A172 (cell line): ENCODE data around the gene MUC3A. TPM values are rescaled to one million over a fixed set of nuclear protein-coding genes. Genes with fewer than 3 reads are reported as not detected.
"Not testable (repeated sequence)": the region's sequence is repeated elsewhere in the genome, so short reads cannot be mapped to it uniquely, and the experiment has no call there.

Source experiments
- DNase-seq: peaks from one replicate; pipeline ENCODE4 v3.0.0-alpha.2; 2015; ENCODE audit warnings: low spot score
- total RNA-seq: library from RNA; depleted of rRNA; stranded (reverse); fragments of >200 nt; shearing (Covaris generic); gene quantifications from 2 replicates; pipeline ENCODE4 v1.2.3, GENCODE V29; 2014

MUC3A gene
- total RNA-seq, 1 experiment from 2014 or later, result not detected

GRCh38 chr7:100969066-100969615, 19.8 kb downstream of the MUC3A start, which contains the start of gene MUC12:
Gene MUC12 (plus strand): TSS chr7:100969565. CDS start chr7:100969623, 58 bp downstream.
- no peak for DNase-seq

DNA sequence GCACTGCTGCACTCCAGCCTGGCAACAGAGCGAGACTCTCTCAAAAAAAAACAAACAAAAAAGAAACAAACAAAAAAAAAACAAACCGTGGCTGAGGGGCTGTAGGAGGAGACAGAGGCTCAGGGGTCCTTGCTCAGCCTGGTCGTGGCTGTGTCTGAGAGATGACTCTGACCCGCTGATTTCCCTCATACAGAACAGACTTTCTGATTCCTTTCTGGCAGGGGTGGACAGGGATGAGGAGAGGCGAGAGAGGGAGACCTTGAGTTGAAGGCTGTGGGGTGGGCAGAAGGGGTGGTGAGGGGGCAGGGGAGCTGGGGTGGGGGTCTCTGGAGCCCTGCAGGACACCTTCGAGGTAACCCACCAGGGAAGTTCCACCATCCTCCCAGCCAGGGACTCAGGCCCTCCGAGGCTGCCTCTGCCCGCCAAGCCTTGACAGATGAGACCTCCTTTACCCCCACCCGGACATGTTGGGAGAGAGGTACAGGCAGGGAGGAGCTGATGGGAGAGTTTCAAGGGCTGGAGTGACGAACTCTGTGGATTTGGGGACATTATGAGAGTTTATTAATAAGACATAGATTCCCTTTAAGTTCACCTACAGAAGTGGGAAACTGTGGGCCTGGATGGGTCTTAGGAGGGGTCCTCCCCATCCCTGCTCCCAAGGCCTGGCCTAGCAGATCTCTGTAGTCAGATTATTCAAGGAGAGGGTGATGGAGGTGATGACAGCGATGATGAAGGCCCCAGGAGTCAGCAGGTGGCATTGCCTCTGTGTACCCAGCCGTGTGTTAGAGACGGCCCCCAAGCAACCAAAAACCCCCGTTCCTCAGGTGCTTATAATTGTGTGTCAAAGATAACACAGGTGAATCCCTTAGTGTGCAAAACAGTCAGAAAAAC, 22.0 kb downstream of the MUC3A start:
- DNase-seq, result no peak

- DNase-seq, result no peak
Measured at GRCh38 chr7:100972002-100972347, 22.6 kb downstream of the MUC3A start.

DNA sequence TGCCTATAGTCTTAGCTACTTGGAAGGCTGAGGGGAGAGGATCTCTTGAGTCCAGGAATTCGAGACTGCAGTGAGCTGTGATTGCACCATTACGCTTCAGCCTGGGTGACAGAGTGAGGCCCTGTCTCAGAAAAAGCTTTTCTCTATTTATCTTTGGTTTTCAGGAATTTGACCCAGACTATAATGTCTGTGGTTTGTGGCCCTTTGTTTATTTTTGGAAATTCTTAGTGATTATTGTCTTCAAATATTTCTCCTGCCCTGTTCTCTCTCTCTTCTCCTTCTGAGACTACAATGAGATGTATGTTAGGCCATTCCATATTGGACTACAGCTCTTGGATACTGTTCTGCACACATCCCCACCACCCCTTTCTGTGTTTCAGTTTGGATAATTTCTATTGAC, 24.7 kb downstream of the MUC3A start:
- peak; percentile 66 for DNase-seq

DNA sequence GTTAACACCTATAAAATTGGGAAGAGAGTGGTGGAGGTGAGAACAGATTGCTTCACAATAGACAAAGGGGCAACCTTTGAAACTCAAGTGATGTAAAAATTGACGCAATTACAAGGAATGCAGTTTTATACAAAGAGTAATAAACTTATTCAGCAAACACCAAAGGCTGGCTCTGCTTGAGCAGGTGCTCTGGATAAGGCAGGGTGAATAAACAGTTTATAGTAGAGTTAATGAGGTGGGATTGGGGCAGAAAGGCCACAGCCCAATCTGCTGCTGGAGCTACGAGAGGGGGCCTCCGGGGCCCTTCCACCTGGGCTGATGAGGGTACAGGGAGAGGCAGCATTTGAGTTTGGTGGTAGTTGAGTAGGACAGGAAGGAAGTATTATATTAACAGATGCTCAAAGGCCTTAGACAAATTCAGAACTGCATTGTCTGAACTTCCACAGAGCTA, 26.1 kb downstream of the MUC3A start:
- no peak for DNase-seq

DNA sequence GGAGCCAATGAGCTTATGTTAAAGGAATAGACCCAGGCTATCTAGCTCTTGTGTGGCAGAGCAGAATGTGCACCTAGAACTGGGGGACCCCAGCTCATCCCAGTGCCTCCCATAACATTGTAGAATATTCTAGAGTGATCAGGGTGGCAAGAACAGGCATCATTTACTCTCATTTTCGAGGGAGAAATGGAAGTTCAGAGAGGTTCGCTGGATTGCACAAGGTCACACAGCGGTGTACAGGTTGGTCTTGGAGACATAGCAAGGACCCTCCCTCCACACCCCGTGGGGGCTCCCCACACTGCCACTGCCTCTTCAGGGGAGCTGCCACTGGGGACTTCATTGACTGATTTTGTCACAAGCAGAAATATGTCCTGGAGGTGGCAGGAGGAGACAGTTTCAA, 29.0 kb downstream of the MUC3A start:
- no peak for DNase-seq

DNA sequence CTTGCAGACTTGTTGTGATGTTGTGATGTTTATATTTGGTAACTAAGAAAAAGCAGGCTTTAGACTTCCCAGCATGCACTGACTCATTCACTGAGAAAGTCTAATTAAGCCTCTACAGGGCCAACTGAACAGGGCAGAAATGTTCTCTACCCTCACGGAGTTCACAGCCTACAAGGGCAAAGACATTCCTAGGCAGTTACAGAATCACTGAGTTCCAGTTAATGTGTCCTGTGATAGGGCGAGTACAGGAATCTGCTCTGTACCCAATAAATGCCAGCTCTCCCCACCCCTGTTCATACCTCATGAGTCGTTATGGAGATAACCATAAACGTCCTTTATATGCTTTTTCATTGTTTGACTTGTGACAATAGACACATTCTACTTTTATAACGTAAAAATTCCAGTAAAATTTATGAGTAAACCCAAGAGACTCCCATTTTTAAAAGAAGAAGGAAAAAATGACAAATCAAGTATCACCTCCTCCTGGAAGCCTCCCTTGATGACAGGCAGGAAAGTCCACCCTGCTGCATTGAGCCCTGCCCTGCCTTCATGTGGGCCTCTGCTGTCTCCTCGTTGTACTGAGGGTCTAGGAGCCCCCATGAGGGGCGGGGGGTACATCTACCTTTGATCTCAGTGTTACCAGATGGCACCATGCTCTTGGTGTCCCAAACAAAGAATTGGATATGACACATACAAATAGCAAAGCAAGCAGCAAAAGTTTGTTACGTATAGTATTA, 34.3 kb downstream of the MUC3A start:
- peak; percentile 90 for DNase-seq

DNA sequence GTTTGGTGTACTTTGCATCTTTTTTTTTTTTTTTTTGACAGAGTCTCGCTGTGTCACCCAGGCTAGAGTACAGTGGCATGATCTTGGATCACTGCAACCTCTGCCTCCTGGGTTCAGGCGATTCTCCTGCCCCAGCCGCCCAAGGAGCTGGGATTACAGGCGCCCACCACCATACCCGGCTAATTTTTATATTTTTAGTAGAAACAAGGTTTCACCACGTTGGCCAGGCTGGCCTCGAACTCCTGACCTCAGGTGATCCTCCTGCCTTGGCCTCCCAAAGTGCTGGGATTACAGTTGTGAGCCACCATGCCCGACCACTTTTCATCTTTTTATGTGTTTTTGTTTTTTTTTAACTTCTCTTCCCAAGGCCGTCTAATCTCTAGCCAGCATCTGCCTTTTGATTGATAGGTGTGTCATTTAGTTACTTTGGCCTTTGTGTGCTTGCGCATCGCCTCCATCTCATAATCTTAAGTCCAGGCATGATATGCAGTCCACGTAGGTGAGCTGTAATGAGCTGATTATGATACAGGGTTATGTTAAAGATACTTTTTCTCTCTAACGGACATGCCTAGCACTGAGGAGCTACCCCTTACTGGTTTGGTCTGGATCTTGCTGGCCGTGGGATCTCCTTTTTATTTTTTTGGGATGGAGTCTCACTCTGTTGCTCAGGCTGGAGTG, 35.0 kb downstream of the MUC3A start:
- not testable (repeated sequence) for DNase-seq

- peak; percentile 78 for DNase-seq
Measured at GRCh38 chr7:100985033-100985797, 35.9 kb downstream of the MUC3A start.

- DNase-seq, result no peak
Measured at GRCh38 chr7:100991631-100992030, 42.3 kb downstream of the MUC3A start.

GRCh38 chr7:100992280-100992679, 42.9 kb downstream of the MUC3A start:
- not testable (repeated sequence) for DNase-seq

DNA sequence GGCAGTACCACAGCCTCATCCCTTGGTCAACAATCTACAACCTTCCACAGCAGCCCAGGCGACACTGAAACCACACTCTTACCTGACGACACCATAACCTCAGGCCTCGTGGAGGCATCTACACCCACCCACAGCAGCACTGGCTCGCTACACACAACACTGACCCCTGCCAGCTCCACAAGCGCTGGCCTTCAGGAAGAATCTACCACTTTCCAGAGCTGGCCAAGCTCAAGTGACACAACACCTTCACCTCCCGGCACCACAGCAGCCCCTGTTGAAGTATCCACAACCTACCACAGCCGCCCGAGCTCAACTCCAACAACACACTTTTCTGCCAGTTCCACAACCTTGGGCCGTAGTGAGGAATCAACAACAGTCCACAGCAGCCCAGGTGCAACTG, 45.3 kb downstream of the MUC3A start:
- not testable (repeated sequence) for DNase-seq

DNA sequence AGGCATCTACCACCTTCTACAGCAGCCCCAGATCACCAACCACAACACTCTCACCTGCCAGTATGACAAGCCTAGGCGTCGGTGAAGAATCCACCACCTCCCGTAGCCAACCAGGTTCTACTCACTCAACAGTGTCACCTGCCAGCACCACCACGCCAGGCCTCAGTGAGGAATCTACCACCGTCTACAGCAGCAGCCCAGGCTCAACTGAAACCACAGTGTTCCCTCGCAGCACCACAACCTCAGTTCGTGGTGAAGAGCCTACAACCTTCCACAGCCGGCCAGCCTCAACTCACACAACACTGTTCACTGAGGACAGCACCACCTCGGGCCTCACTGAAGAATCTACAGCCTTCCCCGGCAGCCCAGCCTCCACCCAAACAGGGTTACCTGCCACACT, 49.2 kb downstream of the MUC3A start:
- not testable (repeated sequence) for DNase-seq

GRCh38 chr7:100999334-100999733, 50.0 kb downstream of the MUC3A start:
- not testable (repeated sequence) for DNase-seq

- not testable (repeated sequence) for DNase-seq
Measured at GRCh38 chr7:101000025-101000424, 50.7 kb downstream of the MUC3A start.

GRCh38 chr7:101002333-101002732, 53.0 kb downstream of the MUC3A start:
- not testable (repeated sequence) for DNase-seq

DNA sequence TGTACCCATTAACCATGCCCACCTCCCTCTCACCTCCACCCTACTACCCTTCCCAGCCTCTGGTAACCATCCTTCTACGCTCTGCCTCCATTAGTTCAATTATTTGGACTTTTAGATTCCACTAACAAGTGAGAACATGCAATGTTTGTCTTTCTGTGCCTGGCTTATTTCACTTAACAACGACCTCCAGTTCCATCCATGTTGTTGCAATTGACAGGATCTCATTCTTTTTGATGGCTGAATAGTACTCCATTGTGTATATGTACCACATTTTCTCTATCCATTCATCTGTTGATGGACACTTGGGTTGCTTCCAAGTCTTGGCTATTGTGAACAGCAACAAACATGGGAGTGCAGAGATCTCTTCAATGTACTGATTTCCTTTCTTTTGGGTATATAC, 58.0 kb downstream of the MUC3A start:
- not testable (repeated sequence) for DNase-seq

- DNase-seq, result no peak
Measured at GRCh38 chr7:101009629-101010028, 60.3 kb downstream of the MUC3A start.

DNA sequence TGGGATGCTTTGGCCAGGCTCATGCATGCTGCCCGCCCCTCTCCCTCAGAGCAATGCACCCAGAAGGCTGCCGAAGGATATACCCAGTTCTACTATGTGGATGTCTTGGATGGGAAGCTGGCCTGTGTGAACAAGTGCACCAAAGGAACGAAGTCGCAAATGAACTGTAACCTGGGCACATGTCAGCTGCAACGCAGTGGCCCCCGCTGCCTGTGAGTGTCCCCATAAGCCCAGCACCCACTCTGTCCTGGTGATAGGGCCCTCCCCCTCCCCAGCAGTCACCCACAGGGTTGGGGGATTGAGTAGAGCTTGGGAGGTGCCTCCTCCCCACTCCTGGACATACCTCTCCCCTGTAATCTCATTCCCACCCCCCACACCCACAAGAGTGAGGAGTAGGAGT, 63.6 kb downstream of the MUC3A start:
- DNase-seq, result no peak

- DNase-seq, result no peak
Measured at GRCh38 chr7:101015626-101016025, 66.3 kb downstream of the MUC3A start.
